K562 (cell line): ENCODE results near the gene RSPH9. TPM values are rescaled to one million over a fixed set of nuclear protein-coding genes. Genes with fewer than 3 reads are reported as not detected.

Experiments used
- ATF2 ChIP-seq: sonication (generic); formaldehyde crosslinking; IDR thresholded peaks from 2 replicates; pipeline ENCODE4 v1.8.1; 2022; ENCODE audit warnings: missing genetic modification reagents
- BCL6 ChIP-seq: fragments of 250-450 bp; sonication (Bioruptor Pico); IDR thresholded peaks from 2 replicates; pipeline ENCODE4 v1.4.0; 2020
- BMI1 ChIP-seq: fragments of 150-350 bp; IDR thresholded peaks from 2 replicates; pipeline ENCODE4 v1.6.1; 2014; ENCODE audit warnings: low read length
- CBFB ChIP-seq: sonication (generic); formaldehyde crosslinking; IDR thresholded peaks from 2 replicates; pipeline ENCODE4 v1.4.0; 2020; ENCODE audit warnings: mild to moderate bottlenecking, missing genetic modification reagents
- CHCHD3 ChIP-seq: fragments of 250-450 bp; sonication (Bioruptor Pico); IDR thresholded peaks from 2 replicates; pipeline ENCODE4 v2.1.2; 2022; ENCODE audit warnings: mild to moderate bottlenecking
- CTCF ChIP-seq, 3 experiments: IDR thresholded peaks in 2 of 3; conservative IDR thresholded peaks in 1 of 3; 2 replicates each; pipeline ENCODE4 v1.5.1; 2011 to 2012; ENCODE audit warnings: low read length in 3 of 3, mild to moderate bottlenecking in 3 of 3, control low read depth in 2 of 3, improper control_type of control experiment in 1 of 3, inconsistent platforms in 1 of 3, low read depth in 1 of 3, mixed read lengths in 1 of 3, moderate library complexity in 1 of 3; ENCODE audit not compliant: insufficient read depth in 2 of 3
- GABPB1 ChIP-seq: sonication (generic); formaldehyde crosslinking; IDR thresholded peaks from 2 replicates; pipeline ENCODE4 v1.8.0; 2022; ENCODE audit warnings: mild to moderate bottlenecking, missing genetic modification reagents
- HNRNPUL1 ChIP-seq: fragments of 200-400 bp; formaldehyde crosslinking; IDR thresholded peaks from 2 replicates; pipeline ENCODE4 v1.6.1; 2017; ENCODE audit warnings: low read length
- KDM5B ChIP-seq: fragments of 200-600 bp; sonication (generic); IDR thresholded peaks from 2 replicates; pipeline ENCODE4 v1.6.1; 2012; ENCODE audit warnings: low read depth, mild to moderate bottlenecking, moderate library complexity, low read length, control low read depth, inconsistent platforms; ENCODE audit not compliant: insufficient replicate concordance
- MAX ChIP-seq: sonication (generic); formaldehyde crosslinking; IDR thresholded peaks from 2 replicates; pipeline ENCODE4 v1.9.0; 2022; ENCODE audit warnings: mild to moderate bottlenecking, missing genetic modification reagents
- MAZ ChIP-seq, 2 experiments: fragments of 450-650 bp in 1 of 2; sonication (generic) in 1 of 2; formaldehyde crosslinking; IDR thresholded peaks in 1 of 2; conservative IDR thresholded peaks in 1 of 2; 2 replicates each; pipeline versions ENCODE4 v1.4.0 to v1.5.0; 2020; ENCODE audit warnings: mild to moderate bottlenecking in 1 of 2, missing genetic modification reagents in 1 of 2
- NR2F6 ChIP-seq: fragments of 450-650 bp; formaldehyde crosslinking; IDR thresholded peaks from 2 replicates; pipeline ENCODE4 v1.4.0; 2020; ENCODE audit warnings: mild to moderate bottlenecking
- PURB ChIP-seq: sonication (generic); formaldehyde crosslinking; IDR thresholded peaks from 2 replicates; pipeline ENCODE4 v1.9.0; 2021; ENCODE audit warnings: low read depth, mild to moderate bottlenecking, missing genetic modification reagents
- RBBP5 ChIP-seq: fragments of 200-600 bp; sonication (generic); IDR thresholded peaks from 2 replicates; pipeline ENCODE4 v1.6.1; 2012; ENCODE audit warnings: borderline replicate concordance, mild to moderate bottlenecking, low read length, control low read depth, inconsistent platforms; ENCODE audit not compliant: insufficient read depth, poor library complexity, severe bottlenecking
- SETDB1 ChIP-seq: IDR thresholded peaks from one replicate; pipeline ENCODE4 v1.6.1; 2012; ENCODE audit warnings: low read length, control low read depth, inconsistent platforms
- SMC3 ChIP-seq: conservative IDR thresholded peaks from 2 replicates; pipeline ENCODE4 v1.6.1; 2011; ENCODE audit warnings: low read depth, low read length, improper control_type of control experiment; ENCODE audit not compliant: insufficient read depth
- TRIM28 ChIP-seq: fragments of 450-650 bp; IDR thresholded peaks from 2 replicates; pipeline ENCODE4 v1.6.1; 2017
- WHSC1 ChIP-seq: IDR thresholded peaks from one replicate; pipeline ENCODE4 v1.6.1; 2012; ENCODE audit warnings: low read length, control low read depth, inconsistent platforms
- ZBED1 ChIP-seq: IDR thresholded peaks from 2 replicates; pipeline ENCODE4 v1.6.1; 2014
- ZNF174 ChIP-seq: fragments of 250-450 bp; sonication (Bioruptor Pico); IDR thresholded peaks from 2 replicates; pipeline ENCODE4 v1.4.0; 2020; ENCODE audit warnings: mild to moderate bottlenecking
- polyA plus RNA-seq, 8 experiments: library from polyadenylated mRNA; depleted of rRNA in 4 of 8; stranded (reverse) in 5 of 8; unstranded in 3 of 8; fragments of >200 nt; fragmentation: Nextera tagmentation in 2 of 8; fragmentation: Illumina TruSeq in 1 of 8; extraction: Ambion mirVana in 2 of 8; extraction: Trizol in 1 of 8; gene quantifications; 2 replicates each; pipeline versions ENCODE4 v1.2.1 to v1.2.3, GENCODE V29; 2011 to 2014; ENCODE audit warnings: inconsistent platforms in 1 of 8, missing spikeins in 1 of 8
- total RNA-seq, 7 experiments: library from RNA; depleted of rRNA in 6 of 7; stranded (reverse); fragments of >200 nt in 6 of 7; fragmentation: Illumina TruSeq in 2 of 7; extraction: Trizol in 2 of 7; gene quantifications; 2 replicates each; pipeline versions ENCODE4 v1.2.1 to v1.2.3, GENCODE V29; 2011 to 2021; ENCODE audit warnings: low replicate concordance in 1 of 7
- TF ChIP-seq, protein P1 (sequence below): fragments of 250-450 bp; sonication (Bioruptor Pico); IDR thresholded peaks from 2 replicates; pipeline ENCODE4 v1.5.0; 2022; ENCODE audit warnings: mild to moderate bottlenecking
- TF ChIP-seq, protein P2 (sequence below): fragments of 450-650 bp; IDR thresholded peaks from 2 replicates; pipeline ENCODE4 v1.6.1; 2016; ENCODE audit warnings: antibody characterized with exemption

RSPH9 gene
- total and polyA plus RNA-seq, 9 of the 15 experiments (the other 6 are each of a cell fraction or from before 2014, with no cell fraction given), result 0.05 to 0.60 (median 0.39) TPM; not detected in 6

DNA sequence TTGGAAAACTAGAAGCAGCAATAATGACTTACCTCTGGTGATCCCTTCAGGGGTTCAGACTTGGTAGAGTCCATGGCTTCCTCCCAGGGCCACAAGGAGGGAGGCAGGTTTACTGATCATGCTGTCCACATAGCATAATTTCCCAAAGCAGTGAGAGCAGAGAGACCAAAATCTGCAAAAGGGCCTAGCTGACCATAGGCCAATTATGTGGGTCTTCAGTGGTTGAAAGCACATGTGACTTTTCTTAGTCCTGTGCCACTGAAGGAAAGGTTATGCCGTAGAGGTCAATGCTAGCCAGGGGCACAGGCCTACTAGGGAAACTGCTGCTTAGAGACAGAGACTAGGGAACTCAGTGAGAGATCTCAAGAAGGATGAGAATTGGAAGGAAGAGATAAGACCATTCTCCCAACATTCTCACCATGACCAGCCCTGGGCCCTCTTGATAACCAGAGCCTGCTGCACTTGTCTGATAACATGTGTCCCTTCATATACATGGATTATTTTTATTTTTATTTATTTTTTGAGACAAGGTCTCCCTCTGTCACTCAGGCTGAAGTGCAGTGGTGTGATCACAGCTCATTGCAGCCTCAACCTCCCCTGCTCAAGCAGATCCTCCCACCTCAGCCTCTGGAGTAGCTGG is 13.7 kb upstream of the RSPH9 start (continued):
- TF ChIP-seq, protein P1, sequence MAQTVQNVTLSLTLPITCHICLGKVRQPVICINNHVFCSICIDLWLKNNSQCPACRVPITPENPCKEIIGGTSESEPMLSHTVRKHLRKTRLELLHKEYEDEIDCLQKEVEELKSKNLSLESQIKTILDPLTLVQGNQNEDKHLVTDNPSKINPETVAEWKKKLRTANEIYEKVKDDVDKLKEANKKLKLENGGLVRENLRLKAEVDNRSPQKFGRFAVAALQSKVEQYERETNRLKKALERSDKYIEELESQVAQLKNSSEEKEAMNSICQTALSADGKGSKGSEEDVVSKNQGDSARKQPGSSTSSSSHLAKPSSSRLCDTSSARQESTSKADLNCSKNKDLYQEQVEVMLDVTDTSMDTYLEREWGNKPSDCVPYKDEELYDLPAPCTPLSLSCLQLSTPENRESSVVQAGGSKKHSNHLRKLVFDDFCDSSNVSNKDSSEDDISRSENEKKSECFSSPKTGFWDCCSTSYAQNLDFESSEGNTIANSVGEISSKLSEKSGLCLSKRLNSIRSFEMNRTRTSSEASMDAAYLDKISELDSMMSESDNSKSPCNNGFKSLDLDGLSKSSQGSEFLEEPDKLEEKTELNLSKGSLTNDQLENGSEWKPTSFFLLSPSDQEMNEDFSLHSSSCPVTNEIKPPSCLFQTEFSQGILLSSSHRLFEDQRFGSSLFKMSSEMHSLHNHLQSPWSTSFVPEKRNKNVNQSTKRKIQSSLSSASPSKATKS (CRISPR knock-in tag), result 0 out of 2 replicates have a peak, but pooled peaks have one; percentile 67
- TF ChIP-seq GABPB1 (CRISPR knock-in tag), result no peak; the same call in 1 of the 2 replicates
- 0 out of 2 replicates have a peak, but pooled peaks have one; percentile 8 for TF ChIP-seq BCL6 (CRISPR knock-in tag)
- peak; percentile 73 for TF ChIP-seq MAX (CRISPR knock-in tag)
- no peak for TF ChIP-seq PURB (CRISPR knock-in tag)
- no peak for TF ChIP-seq HNRNPUL1
- TF ChIP-seq CBFB (CRISPR knock-in tag), result no peak
- no peak for TF ChIP-seq CTCF (IDR thresholded peaks at IDR 0.05 in 2 of 3, conservative IDR thresholded peaks at IDR 0.05 in 1 of 3; ENCODE audit: insufficient read depth in 2 of 3, low read depth in 1 of 3, low read length in 3 of 3)
- no peak for TF ChIP-seq BMI1
- peak; percentile 77 to 79 for TF ChIP-seq MAZ (CRISPR knock-in tag; conservative IDR thresholded peaks at IDR 0.05 in 1 of 2, IDR thresholded peaks at IDR 0.05 in 1 of 2)
- TF ChIP-seq ATF2 (CRISPR knock-in tag), result no peak
- TF ChIP-seq TRIM28, result peak; percentile 67
- peak; percentile 65 for TF ChIP-seq RBBP5
- TF ChIP-seq CHCHD3 (CRISPR knock-in tag), result peak; percentile 59; the same call in 1 of the 2 replicates
- no peak for TF ChIP-seq SMC3
- TF ChIP-seq, protein P2, sequence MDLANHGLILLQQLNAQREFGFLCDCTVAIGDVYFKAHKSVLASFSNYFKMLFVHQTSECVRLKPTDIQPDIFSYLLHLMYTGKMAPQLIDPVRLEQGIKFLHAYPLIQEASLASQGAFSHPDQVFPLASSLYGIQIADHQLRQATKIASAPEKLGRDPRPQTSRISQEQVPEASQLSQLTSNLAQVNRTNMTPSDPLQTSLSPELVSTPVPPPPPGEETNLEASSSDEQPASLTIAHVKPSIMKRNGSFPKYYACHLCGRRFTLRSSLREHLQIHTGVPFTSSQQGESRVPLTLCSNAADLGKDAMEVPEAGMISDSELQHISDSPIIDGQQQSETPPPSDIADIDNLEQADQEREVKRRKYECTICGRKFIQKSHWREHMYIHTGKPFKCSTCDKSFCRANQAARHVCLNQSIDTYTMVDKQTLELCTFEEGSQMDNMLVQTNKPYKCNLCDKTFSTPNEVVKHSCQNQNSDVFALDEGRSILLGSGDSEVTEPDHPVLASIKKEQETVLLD, result peak; percentile 85; the same call in 1 of the 2 replicates
- TF ChIP-seq ZNF174 (CRISPR knock-in tag), result peak; percentile 66; the same call in 1 of the 2 replicates
- peak; percentile 96 for TF ChIP-seq ZBED1
- peak; percentile 93 for TF ChIP-seq KDM5B
- no peak for TF ChIP-seq SETDB1
- no peak for TF ChIP-seq WHSC1
- peak; percentile 79; the same call in 1 of the 2 replicates for TF ChIP-seq NR2F6 (CRISPR knock-in tag)
